Fibroblast of lung (primary cell): ENCODE measurements around the gene SALL1. TPM values are rescaled to one million over a fixed set of nuclear protein-coding genes. Genes with fewer than 3 reads are reported as not detected.

Experiments used
- DNase-seq, 2 donors: peaks; one replicate each; pipeline versions ENCODE4 v3.0.0 to v3.0.0-alpha.2; 2010; ENCODE audit warnings: low read depth in 2 of 2
- H2AFZ ChIP-seq: 2 replicates; pipeline ENCODE4 v1.5.1; 2012; ENCODE audit warnings: low read length, control low read depth, inconsistent platforms
- H3K27ac ChIP-seq: 2 replicates; pipeline ENCODE4 v1.5.1; 2011; ENCODE audit warnings: low read length, control low read depth; ENCODE audit not compliant: insufficient read depth
- H3K27me3 ChIP-seq: 2 replicates; pipeline ENCODE4 v1.5.1; 2011; ENCODE audit warnings: mild to moderate bottlenecking, low read length; ENCODE audit not compliant: control insufficient read depth, insufficient read depth
- H3K36me3 ChIP-seq: 2 replicates; pipeline ENCODE4 v1.5.1; 2011; ENCODE audit warnings: low read length; ENCODE audit not compliant: control insufficient read depth, insufficient read depth
- H3K4me1 ChIP-seq: 2 replicates; pipeline ENCODE4 v1.5.1; 2011; ENCODE audit warnings: low read length; ENCODE audit not compliant: control insufficient read depth, insufficient read depth; ENCODE audit errors: extremely low read depth
- H3K4me2 ChIP-seq: 2 replicates; pipeline ENCODE4 v1.5.1; 2011; ENCODE audit warnings: low read length, control low read depth; ENCODE audit not compliant: insufficient read depth; ENCODE audit errors: extremely low read depth
- H3K4me3 ChIP-seq, 4 experiments: fragments of 200-600 bp in 1 of 4; sonication (generic) in 1 of 4; replicated peaks in 1 of 4; 2 replicates each; pipeline ENCODE4 v1.5.1; 2011 to 2016; ENCODE audit warnings: low read length in 4 of 4, low read depth in 3 of 4, mild to moderate bottlenecking in 3 of 4, control low read depth in 2 of 4, inconsistent platforms in 1 of 4, mixed read lengths in 1 of 4; ENCODE audit not compliant: insufficient read depth in 1 of 4; ENCODE audit errors: control extremely low read depth in 1 of 4
- H3K79me2 ChIP-seq: 2 replicates; pipeline ENCODE4 v1.5.1; 2012; ENCODE audit warnings: mild to moderate bottlenecking, low read length, inconsistent platforms; ENCODE audit not compliant: control insufficient read depth, insufficient read depth
- H3K9ac ChIP-seq: 2 replicates; pipeline ENCODE4 v1.5.1; 2011; ENCODE audit warnings: mild to moderate bottlenecking, low read length, control low read depth; ENCODE audit not compliant: insufficient read depth
- H3K9me3 ChIP-seq: 2 replicates; pipeline ENCODE4 v1.5.1; 2012; ENCODE audit warnings: low read depth, low read length; ENCODE audit not compliant: control insufficient read depth, insufficient read depth
- H4K20me1 ChIP-seq: 2 replicates; pipeline ENCODE4 v1.5.1; 2011; ENCODE audit warnings: low read length; ENCODE audit not compliant: control insufficient read depth, insufficient read depth; ENCODE audit errors: extremely low read depth
- CTCF ChIP-seq, 2 donors: IDR thresholded peaks in 1 of 2; conservative IDR thresholded peaks in 1 of 2; 1 replicate in 1 of 2; 2 replicates in 1 of 2; pipeline ENCODE4 v1.5.1; 2011 to 2012; ENCODE audit warnings: low read length in 2 of 2, control low read depth in 1 of 2, inconsistent platforms in 1 of 2, low read depth in 1 of 2, mild to moderate bottlenecking in 1 of 2
- EZH2 ChIP-seq: IDR thresholded peaks from 2 replicates; pipeline ENCODE4 v1.5.1; 2012; ENCODE audit warnings: low read length, control low read depth, mild to moderate bottlenecking; ENCODE audit errors: missing control alignments
- polyA plus RNA-seq, 2 donors: library from polyadenylated mRNA; depleted of rRNA in 1 of 2; stranded (reverse) in 1 of 2; unstranded in 1 of 2; fragments of >200 nt; gene quantifications; 2 replicates each; pipeline ENCODE4 v1.2.1, GENCODE V29; 2011 to 2012; ENCODE audit warnings: missing spikeins in 1 of 2
- total RNA-seq: library from RNA; depleted of rRNA; stranded (reverse); fragments of >200 nt; gene quantifications from 2 replicates; pipeline ENCODE4 v1.2.1, GENCODE V29; 2014

Gene SALL1
- total and polyA plus RNA-seq, 2 donors (not counting 1 experiment from before 2014, with no cell fraction given) = 0.10 to 0.17 TPM

GRCh38 chr16:51137097-51137496, 14.0 kb downstream of the SALL1 start:
- DNase-seq = peak in 1 of 2 donors; percentile 47
- Histone ChIP-seq H3K79me2 (no peaks in the 10 kb centered on the region), H3K36me3 (no peaks in the 10 kb centered on the region), H4K20me1 (no peaks in the 10 kb centered on the region), H3K27ac (no peak overlapping the region), H2AFZ (no peak overlapping the region), H3K4me3 (no peak overlapping the region), H3K9me3 (no peaks in the 10 kb centered on the region), H3K4me2 (no peak overlapping the region), H3K4me1 (no peaks in the 10 kb centered on the region), H3K27me3 (no peaks in the 10 kb centered on the region), H3K9ac (no peak overlapping the region)
- TF ChIP-seq EZH2 = no peak
- TF ChIP-seq CTCF (conservative IDR thresholded peaks at IDR 0.05 in 1 of 2, IDR thresholded peaks at IDR 0.05 in 1 of 2; ENCODE audit: low read depth in 1 of 2, low read length in 2 of 2) = no peak

- H3K4me3 ChIP-seq = no peak overlapping the region
- H3K9ac ChIP-seq = no peak overlapping the region
- no peaks in the 10 kb centered on the region for H3K79me2 ChIP-seq
- H3K27ac ChIP-seq = no peak overlapping the region
- no peak overlapping the region for H3K4me2 ChIP-seq
- H4K20me1 ChIP-seq = no peaks in the 10 kb centered on the region
- no peaks in the 10 kb centered on the region for H3K36me3 ChIP-seq
- H2AFZ ChIP-seq = no peak overlapping the region
- H3K4me1 ChIP-seq = no peaks in the 10 kb centered on the region
- H3K27me3 ChIP-seq = no peaks in the 10 kb centered on the region
- no peak for TF ChIP-seq EZH2
- no peak for TF ChIP-seq CTCF (conservative IDR thresholded peaks at IDR 0.05 in 1 of 2, IDR thresholded peaks at IDR 0.05 in 1 of 2; ENCODE audit: low read depth in 1 of 2, low read length in 2 of 2)
- no peak for DNase-seq
- H3K9me3 ChIP-seq = no peaks in the 10 kb centered on the region
These were observed 16.2 kb downstream of the SALL1 start for GRCh38 chr16:51134876-51135275.

GRCh38 chr16:51134269-51134812, 16.7 kb downstream of the SALL1 start:
- no peaks in the 10 kb centered on the region for H4K20me1 ChIP-seq
- H3K27me3 ChIP-seq = no peaks in the 10 kb centered on the region
- no peak overlapping the region for H2AFZ ChIP-seq
- no peaks in the 10 kb centered on the region for H3K79me2 ChIP-seq
- H3K9ac ChIP-seq = no peak overlapping the region
- no peaks in the 10 kb centered on the region for H3K9me3 ChIP-seq
- H3K4me3 ChIP-seq = no peak overlapping the region
- H3K27ac ChIP-seq = no peak overlapping the region
- H3K36me3 ChIP-seq = no peaks in the 10 kb centered on the region
- no peak for DNase-seq
- no peaks in the 10 kb centered on the region for H3K4me1 ChIP-seq
- H3K4me2 ChIP-seq = no peak overlapping the region
- no peak for TF ChIP-seq EZH2
- TF ChIP-seq CTCF (conservative IDR thresholded peaks at IDR 0.05 in 1 of 2, IDR thresholded peaks at IDR 0.05 in 1 of 2; ENCODE audit: low read depth in 1 of 2, low read length in 2 of 2) = no peak
